ENCODE measurements around the gene SLC44A2.

DNA sequence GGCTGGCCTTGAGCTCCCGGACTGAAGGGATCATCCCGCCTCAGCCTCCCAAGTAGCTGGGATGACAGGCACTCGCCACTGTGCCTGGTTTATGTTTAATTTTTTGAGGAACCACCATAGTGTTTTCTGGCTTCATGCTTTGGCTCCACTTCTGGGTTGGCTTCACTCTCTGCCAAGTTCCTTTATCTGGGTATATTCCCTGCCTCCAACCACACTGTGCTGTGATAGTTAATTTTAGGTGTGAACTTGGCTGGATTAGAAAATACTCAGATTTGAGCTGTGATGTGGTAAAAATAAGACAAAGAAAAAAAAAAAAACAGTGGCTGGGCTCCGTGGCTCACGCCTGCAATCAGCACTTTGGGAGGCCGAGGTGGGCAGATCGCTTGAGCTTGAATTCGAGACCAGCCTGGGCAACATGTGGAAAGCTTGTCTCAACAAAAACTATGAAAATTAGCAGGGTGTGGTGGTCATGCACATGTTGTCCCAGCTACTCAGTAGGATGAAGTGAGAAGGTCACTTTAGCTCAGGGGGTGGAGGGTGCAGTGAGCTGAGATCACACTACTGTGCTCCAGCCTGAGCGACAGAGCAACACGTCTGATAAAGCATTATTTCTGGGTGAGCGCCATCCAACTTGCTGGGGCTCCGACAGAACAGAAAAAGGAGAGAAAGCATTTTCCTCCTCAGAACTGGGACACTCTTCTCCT lies 21.3 kb downstream of the SLC44A2 start:
- TF ChIP-seq EP300 (IDR thresholded peaks at IDR 0.05) (no peak), POLR2A (IDR thresholded peaks at IDR 0.05) (no peak), CTCF (IDR thresholded peaks at IDR 0.05) (no peak)

Measured in gastroesophageal sphincter (tissue), 3 donors.